ENCODE results near the gene ENTHD1. TPM values are rescaled to one million over a fixed set of nuclear protein-coding genes. Genes with fewer than 3 reads are reported as not detected.

Gene ENTHD1
- not detected in 2 replicates for total RNA-seq

GRCh38 chr22:39893526-39893925 is at the start of gene ENTHD1:
ENTHD1 (minus strand) TSS chr22:39893760; CDS start chr22:39887748, 6,012 bp downstream.

GRCh38 chr22:39900306-39901227 is 7.0 kb upstream of the ENTHD1 start, which contains the start of gene GRAP2:
GRAP2 (plus strand) TSS chr22:39901084; CDS start chr22:39947107, 46,023 bp downstream.

Other genes with a start within 250 kb of the ENTHD1 start
- gene GRAP2, start 7.3 kb upstream of the ENTHD1 start, total RNA-seq: 0.09 TPM in 1 of 2 replicates, not detected in the other
- gene TMA7B, start 66.6 kb upstream of the ENTHD1 start, total RNA-seq: not detected in 2 replicates
- under 0.01 TPM in 1 of 2 replicates, not detected in the other for gene FAM83F, start 101.2 kb upstream of the ENTHD1 start, total RNA-seq

Data from bronchial smooth muscle cell (primary cell).